ENCODE results near the gene PCDHGC4.

The PCDHGC4 gene

DNA sequence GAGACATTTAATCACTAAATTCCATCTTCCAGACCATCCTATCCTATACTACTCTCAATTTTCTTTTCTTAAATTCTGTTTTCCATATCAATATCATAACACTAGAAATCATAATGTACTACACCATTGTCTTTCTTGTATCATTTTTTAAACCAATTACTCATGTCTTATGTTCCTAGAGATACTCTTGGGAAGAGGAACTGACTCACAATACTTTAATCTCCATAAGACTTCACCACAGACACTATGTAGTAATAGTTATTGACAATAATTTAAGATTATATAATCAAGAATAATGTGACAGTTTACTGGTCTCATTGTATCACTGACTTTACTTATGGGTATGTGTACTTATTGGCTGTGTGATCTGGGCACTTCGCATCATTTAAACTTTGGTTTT is 47.9 kb downstream of the PCDHGC4 start:
- no peak for DNase-seq

DNA sequence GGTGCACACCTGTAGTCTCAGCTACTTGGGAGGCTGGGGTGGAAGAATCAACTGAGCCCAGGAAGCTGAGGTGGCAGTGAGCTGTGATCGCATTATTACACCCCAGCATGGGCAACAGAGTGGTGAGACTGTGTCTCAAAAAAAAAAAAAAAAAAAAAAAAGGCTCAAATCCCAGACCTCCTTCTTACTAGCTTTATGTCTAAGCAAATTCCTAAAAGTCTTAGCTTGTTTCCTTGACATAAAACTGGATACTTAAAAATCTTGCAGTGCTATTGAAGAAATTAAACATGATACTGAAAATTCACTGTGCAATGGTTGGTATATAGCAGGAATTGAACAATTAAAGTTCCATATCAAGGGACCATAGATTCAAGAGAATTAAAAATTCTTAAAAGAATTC is 49.1 kb downstream of the PCDHGC4 start:
- no peak for DNase-seq

DNA sequence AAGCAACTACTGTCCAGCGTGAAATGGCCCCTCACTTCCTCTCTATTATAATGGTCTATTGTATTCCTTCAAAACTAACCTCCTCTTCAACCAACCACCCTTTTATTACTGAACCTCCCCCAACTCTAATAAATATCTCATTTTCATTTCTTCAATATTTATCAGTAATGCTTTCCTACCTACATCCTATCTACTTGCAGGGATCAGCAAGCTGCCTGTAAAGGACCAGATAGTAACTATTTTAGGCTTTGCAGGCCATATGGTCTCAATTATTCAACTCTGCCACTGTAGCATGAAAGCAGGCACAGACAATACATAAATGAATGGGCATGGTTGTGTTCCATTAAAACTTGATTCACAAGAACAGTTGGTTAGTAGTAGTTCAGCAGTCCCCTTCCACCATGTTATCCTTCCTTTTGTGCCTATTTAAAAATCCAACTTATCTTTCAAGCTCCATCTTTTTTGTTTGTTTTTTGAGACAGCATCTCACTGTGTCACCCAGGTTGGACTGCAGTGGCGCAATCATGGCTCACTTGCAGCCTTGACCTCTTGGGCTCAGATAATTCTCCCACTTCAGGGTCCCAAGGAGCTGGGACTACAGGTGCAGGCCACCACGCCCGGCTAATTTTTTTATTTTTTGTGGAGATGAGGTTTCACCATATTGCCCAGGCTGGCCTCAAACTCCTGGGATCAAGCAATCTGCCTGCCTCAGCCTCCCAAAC is 49.8 kb downstream of the PCDHGC4 start:
- DNase-seq: no peak

Data from activated gamma-delta T cell (primary cell).